ENCODE measurements around the gene RETN. TPM values are rescaled to one million over a fixed set of nuclear protein-coding genes. Genes with fewer than 3 reads are reported as not detected.
"Not testable (repeated sequence)": the region's sequence is repeated elsewhere in the genome, so short reads cannot be mapped to it uniquely, and the experiment has no call there.

Gene RETN
- polyA plus RNA-seq, 1 donor, result 1.3 TPM

DNA sequence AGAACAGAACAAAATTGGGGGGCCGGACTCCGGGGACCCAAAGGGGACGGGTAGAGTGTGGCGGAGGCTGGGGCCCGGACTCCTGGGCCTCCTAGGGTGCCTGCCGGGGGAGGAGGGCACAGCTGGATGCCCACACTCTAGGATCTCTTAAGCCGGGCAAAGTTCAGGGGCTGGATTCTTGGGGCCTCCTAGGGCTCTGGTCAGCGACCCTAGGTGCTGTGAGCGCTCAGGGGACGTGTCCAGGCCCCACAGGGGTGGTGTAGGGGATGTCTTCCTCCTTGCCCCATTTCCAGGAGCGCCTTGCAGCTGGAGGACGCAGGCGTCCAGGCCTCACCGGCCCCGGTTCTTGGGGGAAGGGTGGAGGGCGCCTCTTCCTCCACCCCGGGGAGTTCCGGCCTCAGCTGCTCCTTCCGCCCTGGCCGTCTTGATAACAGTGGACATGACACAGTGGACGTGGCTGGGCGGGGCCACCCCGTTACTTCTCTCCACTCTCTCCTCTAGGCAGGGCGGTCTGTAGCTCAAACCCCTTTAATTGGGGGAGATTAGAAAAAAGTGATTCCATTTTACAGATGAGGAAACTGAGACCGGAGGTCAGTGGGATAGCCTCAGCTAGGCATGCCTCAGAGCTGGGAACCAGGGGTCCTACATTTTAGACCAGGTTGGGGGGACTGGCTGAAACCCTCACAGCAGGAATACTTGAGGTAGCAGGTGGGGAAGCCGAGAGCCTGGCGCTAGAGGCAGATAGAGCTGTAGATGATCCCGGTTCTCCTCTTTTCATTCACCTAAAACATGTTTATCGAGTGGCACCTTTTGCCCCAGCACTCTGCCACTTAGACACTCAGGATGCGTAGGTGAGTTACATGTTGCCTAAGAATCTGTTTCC, 31.2 kb upstream of the RETN start:
- no peak for DNase-seq

DNA sequence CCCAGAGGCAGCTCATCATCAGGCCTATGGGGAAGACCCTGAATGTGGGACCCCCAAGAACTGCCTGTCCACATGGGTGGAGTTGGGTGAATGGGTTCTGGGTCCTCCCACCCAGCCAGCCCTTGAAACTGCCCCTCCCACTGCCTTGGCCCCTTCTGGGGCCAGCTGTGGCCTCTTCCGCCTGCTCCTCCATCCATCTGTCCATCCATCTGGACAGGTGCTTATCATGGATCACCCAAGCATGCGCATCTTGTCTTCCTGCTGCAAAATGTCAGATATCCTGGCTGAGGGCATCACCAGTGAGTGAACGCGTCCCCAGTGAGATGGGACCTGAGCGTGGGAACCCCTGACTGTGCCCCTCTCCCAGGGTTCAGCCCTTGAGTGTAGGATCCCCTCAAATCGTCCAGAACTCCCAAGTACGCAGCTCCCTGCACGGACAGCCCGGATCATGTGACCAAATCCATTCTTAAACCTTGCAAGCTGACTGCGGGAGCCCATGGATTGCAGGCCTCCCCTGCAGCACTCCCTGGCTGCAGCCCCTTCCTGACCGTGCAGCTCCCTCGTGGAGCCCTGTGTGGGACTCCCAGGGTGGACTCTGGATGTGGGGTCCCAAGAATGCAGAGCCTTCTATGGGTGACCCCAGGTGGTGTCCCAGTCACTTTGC, 29.9 kb upstream of the RETN start:
- no peak for DNase-seq

DNA sequence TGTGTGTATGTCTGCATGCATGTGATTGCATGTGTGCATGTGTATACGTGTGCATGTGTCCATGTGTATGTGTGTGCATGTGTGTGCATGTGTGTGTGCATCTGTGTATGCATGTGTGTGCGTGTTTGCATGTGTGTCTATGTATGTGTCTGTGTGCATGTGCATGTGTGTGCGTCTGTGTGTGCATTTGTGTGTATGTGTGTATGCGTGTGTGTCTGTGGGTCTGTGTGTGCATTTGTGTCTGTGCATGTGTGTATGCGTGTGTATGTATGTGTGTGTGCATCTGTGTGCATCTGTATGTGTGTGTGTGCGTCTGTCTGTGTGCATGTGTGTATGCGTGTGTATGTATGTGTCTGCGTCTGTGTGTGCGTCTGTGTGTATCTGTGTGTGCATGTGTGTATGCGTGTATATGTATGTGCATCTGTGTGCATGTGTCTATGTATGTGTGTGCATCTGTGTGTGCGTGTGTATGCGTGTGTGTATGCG, 28.9 kb upstream of the RETN start:
- no peak for DNase-seq

DNA sequence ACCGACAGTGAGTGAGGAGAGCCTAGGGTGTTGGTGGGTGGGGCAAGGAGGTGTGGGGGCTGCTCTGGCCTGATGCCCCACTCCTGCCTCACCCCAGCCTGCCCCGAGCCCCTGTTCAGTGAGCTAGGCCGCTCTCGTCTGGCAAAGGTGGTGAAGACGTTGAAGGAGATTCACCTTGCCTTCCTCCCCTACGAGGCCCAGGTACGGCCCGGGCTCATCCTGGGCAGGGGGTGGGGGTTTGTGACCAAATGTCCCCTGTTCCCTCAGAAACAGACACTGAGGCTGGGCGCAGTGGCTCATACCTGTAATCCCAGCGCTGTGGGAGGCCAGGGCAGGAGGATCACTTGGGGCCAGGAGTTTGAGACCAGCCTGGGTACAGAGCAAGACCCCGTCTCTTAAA, 28.0 kb upstream of the RETN start:
- DNase-seq, result no peak

DNA sequence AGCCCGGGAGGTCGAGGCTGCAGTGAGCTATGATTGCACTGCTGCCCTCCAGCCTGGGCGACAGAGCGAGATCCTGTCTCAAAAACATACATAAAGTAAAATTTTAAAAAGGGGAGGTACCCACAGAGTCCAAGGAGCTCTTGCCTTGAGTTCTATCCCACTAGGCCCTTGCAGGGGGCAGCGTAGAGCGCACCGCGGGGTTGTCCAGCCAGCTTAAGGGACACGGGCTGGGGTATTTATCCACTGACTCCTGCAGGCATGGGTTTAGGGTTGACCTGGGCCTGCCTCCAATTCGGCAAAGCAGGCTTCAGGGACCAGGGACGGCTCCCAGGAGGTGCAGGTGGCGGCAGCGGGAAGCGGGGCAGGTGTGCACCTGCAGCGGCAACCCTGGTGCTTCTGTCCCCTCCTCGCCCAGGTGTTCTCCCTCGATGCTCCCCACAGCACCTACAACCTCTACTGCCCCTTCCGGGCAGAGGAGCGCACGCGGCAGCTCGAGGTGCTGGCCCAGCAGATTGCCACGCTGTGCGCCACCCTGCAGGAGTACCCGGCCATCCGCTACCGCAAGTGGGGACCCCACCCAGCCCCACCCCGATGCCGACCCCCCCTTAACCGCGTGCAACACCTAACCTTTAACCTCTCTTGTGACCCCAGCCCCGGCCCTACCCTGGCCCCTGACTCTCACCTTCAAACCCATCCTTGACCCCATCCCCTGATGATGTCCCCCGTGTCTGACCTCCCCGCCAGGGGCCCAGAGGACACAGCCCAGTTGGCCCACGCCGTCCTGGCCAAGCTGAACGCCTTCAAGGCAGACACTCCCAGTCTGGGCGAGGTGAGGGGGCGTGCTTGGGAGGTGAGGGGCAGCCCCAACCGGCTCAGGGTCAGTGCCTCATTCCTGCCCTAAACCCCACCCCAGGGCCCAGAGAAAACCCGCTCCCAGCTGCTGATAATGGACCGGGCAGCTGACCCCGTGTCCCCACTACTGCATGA, 27.3 kb upstream of the RETN start:
- no peak for DNase-seq

DNA sequence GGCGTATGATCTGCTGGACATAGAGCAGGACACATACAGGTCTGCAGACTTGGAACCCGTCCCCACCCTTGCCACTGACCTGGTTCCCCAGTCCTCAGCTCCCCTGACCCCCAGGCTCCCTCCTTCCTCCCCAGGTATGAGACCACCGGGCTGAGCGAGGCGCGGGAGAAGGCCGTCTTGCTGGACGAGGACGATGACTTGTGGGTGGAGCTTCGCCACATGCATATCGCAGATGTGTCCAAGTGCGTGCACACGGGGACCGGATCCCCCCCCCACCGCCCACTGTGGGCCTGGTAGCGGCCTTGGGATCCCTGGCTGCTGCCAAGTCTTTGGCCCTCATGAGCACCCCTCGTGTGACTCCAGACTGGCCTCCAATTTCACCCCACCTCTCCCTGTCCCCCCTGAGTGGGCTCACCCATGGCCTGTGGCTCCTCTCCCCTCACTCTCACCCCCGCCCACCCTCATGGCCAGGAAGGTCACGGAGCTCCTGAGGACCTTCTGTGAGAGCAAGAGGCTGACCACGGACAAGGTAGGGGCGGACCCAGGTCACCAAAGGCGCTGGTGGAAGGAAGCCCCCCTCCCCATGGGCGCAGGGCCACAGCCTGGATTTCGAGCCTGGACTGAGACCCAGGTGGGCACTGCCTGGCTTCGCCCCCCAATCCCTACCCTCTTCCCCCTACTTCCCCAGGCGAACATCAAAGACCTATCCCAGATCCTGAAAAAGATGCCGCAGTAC, 26.4 kb upstream of the RETN start:
- no peak for DNase-seq

DNA sequence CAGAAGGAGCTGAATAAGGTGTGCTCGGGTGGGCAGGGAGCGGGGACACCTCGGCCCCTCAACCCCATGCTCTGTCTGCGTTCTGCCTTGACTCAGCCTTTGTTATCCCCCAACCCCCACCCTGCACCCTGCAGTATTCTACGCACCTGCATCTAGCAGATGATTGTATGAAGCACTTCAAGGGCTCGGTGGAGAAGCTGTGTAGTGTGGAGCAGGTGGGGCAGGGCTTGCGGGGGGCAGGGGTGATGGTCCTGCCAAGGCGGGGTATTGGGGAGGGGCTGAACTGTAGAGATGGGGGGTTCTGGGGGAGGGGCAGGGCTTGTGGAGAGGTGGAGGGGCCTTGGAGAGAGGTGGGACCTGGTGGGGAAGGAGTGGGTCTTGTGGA, 25.8 kb upstream of the RETN start:
- DNase-seq, result no peak

DNA sequence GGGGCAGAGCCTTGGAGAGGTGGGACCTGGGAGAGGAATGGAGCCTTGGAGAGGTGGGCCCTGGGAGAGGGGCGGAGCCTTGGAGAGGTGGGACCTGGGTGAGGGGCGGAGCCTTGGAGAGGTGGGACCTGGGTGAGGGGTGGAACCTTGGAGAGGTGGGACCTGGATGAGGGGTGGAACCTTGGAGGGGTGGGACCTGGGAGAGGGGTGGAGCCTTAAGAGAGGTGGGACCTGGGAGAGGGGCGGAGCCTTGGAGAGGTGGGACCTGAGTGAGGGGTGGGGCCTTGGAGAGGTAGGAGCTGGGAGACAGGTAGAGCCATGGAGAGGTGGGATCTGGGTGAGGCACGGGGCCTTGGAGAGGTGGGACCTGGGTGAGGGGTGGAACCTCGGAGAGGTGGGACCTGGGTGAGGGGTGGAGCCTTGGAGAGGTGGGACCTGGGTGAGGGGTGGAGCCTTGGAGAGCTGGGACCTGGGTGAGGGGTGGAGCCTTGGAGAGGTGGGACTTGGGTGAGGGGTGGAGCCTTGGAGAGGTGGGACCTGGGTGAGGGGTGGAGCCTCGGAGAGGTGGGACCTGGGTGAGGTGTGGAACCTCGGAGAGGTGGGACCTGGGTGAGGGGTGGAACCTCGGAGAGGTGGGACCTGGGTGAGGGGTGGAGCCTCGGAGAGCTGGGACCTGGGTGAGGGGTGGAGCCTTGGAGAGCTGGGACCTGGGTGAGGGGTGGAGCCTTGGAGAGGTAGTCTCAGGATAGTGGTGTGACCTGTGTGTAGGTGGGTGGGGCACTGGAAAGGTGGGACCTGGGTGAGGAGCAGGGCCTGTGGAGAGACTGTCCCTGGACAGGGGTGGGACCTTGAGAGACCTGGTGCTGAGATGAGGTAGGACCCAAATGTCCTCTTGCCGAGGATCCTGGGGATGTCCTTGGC, 25.0 kb upstream of the RETN start:
- not testable (repeated sequence) for DNase-seq

DNA sequence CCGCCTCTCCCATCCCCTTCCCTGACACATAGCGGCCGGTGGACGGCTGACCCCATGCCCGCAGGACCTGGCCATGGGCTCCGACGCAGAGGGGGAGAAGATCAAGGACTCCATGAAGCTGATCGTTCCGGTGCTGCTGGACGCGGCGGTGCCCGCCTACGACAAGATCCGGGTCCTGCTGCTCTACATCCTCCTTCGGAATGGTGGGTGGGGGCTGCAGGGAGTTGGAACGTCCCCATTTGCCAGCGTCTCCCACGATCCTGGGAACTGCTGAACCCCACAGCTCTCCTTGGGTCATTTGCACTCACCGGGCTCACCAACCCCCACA, 24.3 kb upstream of the RETN start:
- DNase-seq, result no peak

DNA sequence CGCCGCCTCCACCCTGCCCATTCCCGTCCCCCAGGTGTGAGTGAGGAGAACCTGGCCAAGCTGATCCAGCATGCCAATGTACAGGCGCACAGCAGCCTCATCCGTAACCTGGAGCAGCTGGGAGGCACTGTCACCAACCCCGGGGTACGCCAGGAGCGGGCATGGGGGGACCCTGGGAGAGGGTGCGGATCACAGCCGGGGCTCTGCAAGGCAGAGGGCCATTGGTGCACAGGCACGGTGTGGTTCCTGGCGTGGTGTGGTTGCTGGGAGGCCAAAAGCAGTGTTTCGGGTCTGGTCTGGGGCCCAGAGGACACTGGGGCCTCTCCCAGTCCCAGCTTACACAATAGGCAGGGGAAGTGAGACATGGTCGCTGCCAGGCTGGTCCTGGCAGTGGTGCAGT, 23.7 kb upstream of the RETN start:
- no peak for DNase-seq

DNA sequence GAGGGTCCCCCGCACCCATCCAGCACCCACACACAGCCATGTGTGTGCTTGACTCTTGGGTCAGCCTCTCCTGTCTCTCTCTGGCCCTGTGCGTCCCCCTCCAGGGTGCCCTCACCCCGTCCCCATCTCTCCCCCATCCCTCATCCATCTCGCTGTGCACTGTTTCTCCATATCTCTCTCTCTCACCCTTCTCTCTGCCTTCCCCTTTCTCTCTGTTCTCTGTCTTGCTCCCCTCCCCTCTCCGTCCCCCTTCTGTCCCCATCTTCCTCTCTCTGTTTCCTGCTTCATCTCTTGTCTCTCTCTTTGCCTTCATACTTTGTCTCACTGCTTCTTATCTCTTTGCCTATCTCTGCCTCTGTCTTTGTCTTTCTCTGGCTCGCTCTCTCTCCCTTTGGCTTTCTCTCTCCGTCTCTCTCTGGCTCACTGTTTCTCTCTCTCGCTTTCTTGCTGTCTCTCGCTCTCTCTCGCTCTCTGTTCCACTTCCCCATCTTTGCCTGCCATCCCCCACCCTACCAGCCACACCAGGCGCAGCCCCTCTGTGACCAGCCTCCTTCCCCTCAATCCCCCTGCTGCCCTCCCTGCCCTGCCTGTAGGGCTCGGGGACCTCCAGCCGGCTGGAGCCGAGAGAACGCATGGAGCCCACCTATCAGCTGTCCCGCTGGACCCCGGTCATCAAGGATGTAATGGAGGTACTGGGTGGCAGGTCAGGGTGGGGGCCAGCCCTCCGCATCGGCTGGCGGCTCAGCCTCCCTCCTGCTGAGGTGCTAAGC, 23.0 kb upstream of the RETN start:
- DNase-seq, result no peak

DNA sequence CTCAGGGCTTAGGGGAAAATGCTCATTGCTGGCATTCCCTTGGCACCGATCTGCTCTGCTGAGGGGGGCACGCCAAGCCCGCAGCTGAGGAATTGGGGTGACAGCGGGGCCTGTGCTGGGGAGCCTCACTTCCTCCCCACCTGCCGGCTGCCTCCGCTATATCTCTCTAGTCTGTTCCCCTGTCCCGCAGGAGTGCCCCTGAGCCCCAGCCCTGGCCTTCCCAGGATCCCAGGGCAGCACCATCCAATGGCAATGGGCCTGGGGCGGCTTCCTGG, 22.5 kb upstream of the RETN start:
- DNase-seq, result no peak

DNA sequence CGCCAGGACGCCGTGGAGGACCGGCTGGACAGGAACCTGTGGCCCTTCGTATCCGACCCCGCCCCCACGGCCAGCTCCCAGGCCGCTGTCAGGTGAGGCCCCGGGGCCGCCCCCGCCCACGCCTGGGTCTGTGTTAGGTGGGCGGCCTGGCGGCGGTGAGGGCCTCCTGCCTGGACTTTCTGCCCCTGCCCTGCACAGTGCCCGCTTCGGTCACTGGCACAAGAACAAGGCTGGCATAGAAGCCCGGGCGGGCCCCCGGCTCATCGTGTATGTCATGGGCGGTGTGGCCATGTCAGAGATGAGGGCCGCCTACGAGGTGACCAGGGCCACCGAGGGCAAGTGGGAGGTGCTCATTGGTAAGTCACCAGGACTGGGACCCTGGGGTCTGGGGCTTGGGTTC, 21.7 kb upstream of the RETN start:
- DNase-seq, result no peak

DNA sequence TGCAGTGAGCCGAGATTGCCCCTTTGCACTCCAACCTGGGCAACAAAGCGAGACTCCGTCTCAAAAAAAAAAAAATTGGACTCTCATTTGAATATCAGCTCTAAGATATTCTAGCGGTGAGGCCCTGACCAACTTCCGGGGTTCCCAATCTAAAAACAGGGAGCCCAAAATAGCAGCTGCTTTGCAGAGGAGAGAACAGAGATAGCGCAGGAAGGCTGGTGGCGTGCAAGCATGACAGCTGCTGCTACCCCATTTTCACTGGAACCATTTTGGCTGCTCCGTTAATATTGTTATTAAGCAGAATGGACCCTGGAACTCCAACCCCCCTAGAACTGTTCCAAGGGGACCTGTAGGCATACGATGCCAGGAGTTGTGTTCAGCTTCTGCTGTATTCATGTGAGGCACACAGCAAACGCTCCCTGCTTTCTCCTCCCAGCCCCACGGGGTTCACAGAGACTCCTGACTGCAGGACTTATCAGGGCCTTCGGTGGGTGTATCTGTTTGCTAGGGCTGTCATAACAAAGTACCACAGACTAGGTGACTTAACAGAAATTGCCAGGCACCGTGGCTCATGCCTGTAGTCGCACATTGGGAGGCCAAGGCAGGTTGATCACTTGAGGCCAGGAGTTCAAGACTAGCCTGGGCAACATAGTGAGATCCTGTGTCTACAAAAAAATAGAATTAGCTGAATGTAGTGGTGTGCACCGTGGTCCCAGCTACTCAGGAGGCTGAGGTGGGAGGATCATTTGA, 20.4 kb upstream of the RETN start:
- DNase-seq, result no peak

DNA sequence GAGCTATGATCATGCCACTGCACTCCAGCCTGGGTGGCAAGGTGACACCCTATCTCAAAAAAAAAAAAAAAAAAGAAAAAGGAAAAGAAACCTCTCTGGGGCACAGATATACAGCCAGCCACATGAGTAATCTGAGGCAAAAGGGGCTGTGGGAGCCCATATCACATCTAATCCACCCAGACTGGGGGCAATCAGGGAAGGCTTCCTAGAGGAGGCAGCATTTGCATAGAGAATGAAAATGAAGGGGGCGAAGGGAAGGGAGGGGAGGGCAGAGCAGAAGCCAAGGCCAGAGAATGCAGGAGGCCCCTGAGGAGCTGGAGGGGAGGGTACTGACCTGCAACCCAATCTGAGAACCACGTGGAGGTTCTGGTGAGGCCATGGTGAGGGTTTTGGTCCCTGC, 18.7 kb upstream of the RETN start:
- no peak for DNase-seq

DNA sequence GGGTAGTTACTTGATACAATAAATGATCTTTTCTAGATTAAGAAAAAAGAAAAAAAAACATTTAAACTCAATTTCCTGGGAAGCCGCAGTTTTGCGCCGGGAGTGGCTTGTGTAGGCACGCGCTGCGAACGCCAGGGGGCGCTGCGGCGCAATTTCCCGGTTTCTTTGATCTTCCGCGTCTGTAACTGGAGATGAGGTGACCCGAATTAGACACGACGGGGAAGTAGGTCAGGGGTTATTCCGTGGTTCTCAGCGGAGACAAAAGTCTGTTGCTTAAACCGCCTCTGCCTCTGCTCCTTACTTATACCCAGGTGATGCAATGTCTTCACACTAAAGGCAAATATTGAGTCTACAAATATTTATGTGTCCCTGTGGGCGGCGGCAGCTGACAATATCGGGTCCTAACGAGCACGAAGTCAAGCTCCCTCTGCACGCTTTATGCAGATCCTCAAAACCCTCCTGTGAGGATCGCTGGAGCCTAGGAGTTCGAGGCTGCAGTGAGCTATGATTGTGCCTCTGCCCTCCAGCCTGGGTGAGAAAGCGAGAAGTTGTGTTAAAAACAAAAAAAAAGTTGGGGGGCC, 16.7 kb upstream of the RETN start:
- peak; percentile 80 for DNase-seq

DNA sequence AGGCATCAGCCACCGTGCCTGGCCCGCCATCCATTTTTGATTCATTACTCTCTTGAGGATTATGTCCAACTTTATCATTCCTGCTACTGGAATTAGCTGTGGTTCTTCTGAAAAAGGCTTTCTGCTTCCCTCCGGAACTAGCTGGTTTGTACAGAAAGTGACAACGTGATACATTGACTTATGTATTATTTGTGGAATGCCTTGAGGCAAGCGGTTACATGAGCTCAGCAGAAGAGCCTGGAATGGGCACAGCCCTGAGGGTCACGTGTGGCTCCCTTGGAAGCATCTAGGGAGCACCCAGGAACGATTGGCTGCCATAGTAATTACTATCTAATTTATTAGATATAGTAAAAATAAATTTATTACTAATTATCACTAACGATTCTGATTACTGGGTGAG, 14.4 kb upstream of the RETN start:
- no peak for DNase-seq

DNA sequence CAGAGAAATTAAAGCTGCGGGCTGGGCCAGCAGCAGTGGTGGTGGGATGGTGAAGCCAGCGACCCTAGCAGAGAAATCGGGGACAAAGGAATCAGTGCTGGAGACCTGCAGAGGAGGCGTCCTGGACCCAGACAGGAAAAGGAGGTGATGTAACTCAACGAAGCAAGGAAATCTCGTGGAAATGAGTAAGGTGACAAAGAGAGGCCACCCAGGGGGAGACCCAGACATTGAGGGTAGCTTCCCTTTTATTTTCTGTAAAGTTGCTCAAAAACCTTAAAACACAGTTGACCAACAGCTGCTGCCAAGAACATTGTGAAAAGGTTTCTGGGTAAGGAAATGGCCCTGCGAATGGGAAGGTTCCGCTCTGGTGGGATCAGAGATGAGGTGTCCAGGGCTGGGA, 13.3 kb upstream of the RETN start:
- DNase-seq, result no peak

DNA sequence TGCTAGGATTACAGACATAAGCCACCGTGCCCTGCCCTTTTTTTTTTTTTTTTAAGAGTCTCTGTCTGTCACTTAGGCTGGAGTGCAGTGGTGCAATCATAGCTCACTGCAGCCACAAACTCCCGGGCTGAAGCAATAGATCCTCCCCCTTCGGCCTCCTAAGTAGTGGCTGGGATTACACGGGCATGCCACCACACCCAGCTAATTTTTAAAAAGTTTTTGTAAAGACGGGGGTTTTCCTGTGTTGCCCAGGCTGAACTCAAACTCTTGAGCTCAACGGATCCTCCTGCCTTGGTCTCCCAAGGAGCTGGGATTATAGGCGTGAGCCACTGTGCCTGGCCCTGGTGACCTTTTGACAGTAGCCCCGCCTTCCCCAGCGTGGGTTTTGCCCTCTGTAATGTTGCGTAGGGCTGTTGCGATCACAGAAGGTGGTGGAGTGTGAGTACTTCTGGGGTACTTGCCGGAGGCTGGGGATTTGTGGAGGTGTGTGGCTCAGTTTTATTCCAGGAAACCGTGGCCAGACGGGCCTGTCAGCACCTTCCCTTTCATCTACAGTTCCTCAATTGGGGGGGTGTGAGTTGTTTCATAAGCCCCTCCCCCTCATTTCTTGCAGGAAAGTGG, 11.6 kb upstream of the RETN start:
- no peak for DNase-seq

Measured in hindlimb muscle (tissue), 1 donor.